B cell (primary cell): Measurements from ENCODE around the gene WWC2. TPM values are rescaled to one million over a fixed set of nuclear protein-coding genes. Genes with fewer than 3 reads are reported as not detected.

Experiments used
- ATAC-seq: fragments of 200-7000 bp; cut with Tn5 transposase; one replicate; pipeline ENCODE4 v1.10.0; 2021; ENCODE audit warnings: low read depth, mild to moderate bottlenecking, moderate number of reproducible peaks, moderate library complexity
- CTCF ChIA-PET: fragments of 350-600 bp; sonication (Branson Sonifier 250); formaldehyde crosslinking; loops from one replicate; lab custom pipeline; 2021; ENCODE audit warnings: antibody characterized with exemption, inconsistent platforms; lab: Charles Lee
- POLR2A ChIA-PET: fragments of 350-600 bp; sonication (Branson Sonifier 250); formaldehyde crosslinking; loops from one replicate; lab custom pipeline; 2021; ENCODE audit warnings: antibody characterized with exemption; lab: Charles Lee
- DNase-seq: peaks from one replicate; pipeline ENCODE4 v3.0.0; 2013
- H2AFZ ChIP-seq: 2 replicates; pipeline ENCODE4 v1.6.1; 2012; ENCODE audit warnings: mild to moderate bottlenecking, low read depth, low read length; ENCODE audit not compliant: insufficient read depth, poor library complexity, severe bottlenecking
- H3K27ac ChIP-seq, 2 donors: 1 replicate in 1 of 2; 2 replicates in 1 of 2; pipeline ENCODE4 v1.5.1; 2012 to 2013; ENCODE audit warnings: low read length in 2 of 2, mild to moderate bottlenecking in 2 of 2, moderate library complexity in 1 of 2
- H3K27me3 ChIP-seq, 4 experiments: fragments of 200-600 bp in 1 of 4; sonication (generic) in 1 of 4; replicated peaks in 1 of 4; 1 replicate in 2 of 4; 2 replicates in 2 of 4; pipeline versions ENCODE4 v1.6.1 to v1.7.0; 2013 to 2016; ENCODE audit warnings: low read length in 3 of 4, mild to moderate bottlenecking in 2 of 4, mixed read lengths in 1 of 4, moderate library complexity in 1 of 4; ENCODE audit not compliant: insufficient read depth in 4 of 4, control insufficient read depth in 3 of 4; ENCODE audit errors: control extremely low read depth in 1 of 4
- H3K36me3 ChIP-seq, 2 experiments: replicated peaks in 1 of 2; 1 replicate in 1 of 2; 2 replicates in 1 of 2; pipeline versions ENCODE4 v1.6.1 to v1.7.1; 2013; ENCODE audit warnings: low read length in 1 of 2; ENCODE audit not compliant: insufficient read depth in 2 of 2, control insufficient read depth in 1 of 2; ENCODE audit errors: control extremely low read depth in 1 of 2, extremely low read depth in 1 of 2
- H3K4me1 ChIP-seq, 2 donors: fragments of 200-600 bp in 1 of 2; sonication (generic) in 1 of 2; 1 replicate in 1 of 2; 2 replicates in 1 of 2; pipeline versions ENCODE4 v1.5.1 to v1.6.1; 2013 to 2017; ENCODE audit warnings: low read length in 2 of 2; ENCODE audit not compliant: control insufficient read depth in 2 of 2, insufficient read depth in 2 of 2
- H3K4me2 ChIP-seq: replicated peaks from 2 replicates; pipeline ENCODE3; 2012; ENCODE audit warnings: mild to moderate bottlenecking, low read depth, low read length; ENCODE audit not compliant: poor library complexity, severe bottlenecking
- H3K4me3 ChIP-seq, 5 experiments: fragments of 200-600 bp in 1 of 5; sonication (generic) in 1 of 5; 1 replicate in 3 of 5; 2 replicates in 2 of 5; pipeline versions ENCODE4 v1.5.1 to v1.7.0; 2011 to 2016; ENCODE audit warnings: low read length in 4 of 5, mild to moderate bottlenecking in 4 of 5, low read depth in 2 of 5, control low read depth in 1 of 5, moderate library complexity in 1 of 5; ENCODE audit not compliant: insufficient read depth in 1 of 5; ENCODE audit errors: control extremely low read depth in 1 of 5, extremely low read depth in 1 of 5
- H3K79me2 ChIP-seq: fragments of 200-600 bp; sonication (generic); one replicate; pipeline ENCODE4 v1.6.0; 2016; ENCODE audit warnings: low read length; ENCODE audit not compliant: control insufficient read depth, insufficient read depth
- H3K9ac ChIP-seq: fragments of 200-600 bp; sonication (generic); 2 replicates; pipeline ENCODE4 v1.6.1; 2017; ENCODE audit warnings: mild to moderate bottlenecking, low read length, moderate library complexity
- H3K9me3 ChIP-seq, 3 donors: one replicate each; pipeline versions ENCODE4 v1.6.1 to v1.7.1; 2013; ENCODE audit warnings: low read length in 2 of 3; ENCODE audit not compliant: control insufficient read depth in 2 of 3, insufficient read depth in 1 of 3; ENCODE audit errors: control extremely low read depth in 1 of 3
- H4K20me1 ChIP-seq: 2 replicates; pipeline ENCODE4 v1.6.0; 2012; ENCODE audit warnings: mild to moderate bottlenecking, low read length; ENCODE audit not compliant: insufficient read depth, control insufficient read depth, poor library complexity, severe bottlenecking
- H3K27ac Mint-ChIP-seq: one replicate; pipeline ENCODE4 v1.8.0; 2021; ENCODE audit warnings: mixed read lengths
- H3K27me3 Mint-ChIP-seq: one replicate; pipeline ENCODE4 v1.8.0; 2021; ENCODE audit warnings: mixed read lengths
- H3K4me1 Mint-ChIP-seq: one replicate; pipeline ENCODE4 v1.8.0; 2021; ENCODE audit warnings: mixed read lengths
- H3K4me3 Mint-ChIP-seq: one replicate; pipeline ENCODE4 v1.8.0; 2021; ENCODE audit warnings: mixed read lengths
- H3K9me3 Mint-ChIP-seq: one replicate; pipeline ENCODE4 v1.8.0; 2022; ENCODE audit warnings: mixed read lengths; ENCODE audit not compliant: insufficient read depth
- EZH2 ChIP-seq: IDR thresholded peaks from 2 replicates; pipeline ENCODE4 v1.6.1; 2012; ENCODE audit warnings: borderline replicate concordance, low read depth, mild to moderate bottlenecking, moderate library complexity, low read length; ENCODE audit not compliant: insufficient read depth, poor library complexity, severe bottlenecking
- WGBS: methylation state at CpG from one replicate; pipeline ENCODE4 v1.1.5; 2013; ENCODE audit warnings: missing lambda C conversion rate; ENCODE audit not compliant: insufficient coverage; 5-methylcytosine and 5-hydroxymethylcytosine counted together
- intact Hi-C: fragments of 100-400 bp; cut with micrococcal nuclease; formaldehyde crosslinking; loops from one replicate; pipeline ENCODE4 v1.10.0; 2022
- polyA plus RNA-seq: library from polyadenylated mRNA; depleted of rRNA; stranded (reverse); fragments of >200 nt; gene quantifications from 2 replicates; pipeline ENCODE4 v1.2.3, GENCODE V29; 2012
- total RNA-seq, 2 donors: library from RNA; stranded (reverse); fragments of 120-200 nt in 1 of 2; gene quantifications; 1 replicate in 1 of 2; 2 replicates in 1 of 2; pipeline versions ENCODE4 v1.2.3 to v1.2.4, GENCODE V29; 2013 to 2022
- TF ChIP-seq, protein P1 (sequence below): fragments of 200-600 bp; IDR thresholded peaks from one replicate; pipeline ENCODE4 v1.8.0; 2022; ENCODE audit warnings: antibody characterized with exemption, mild to moderate bottlenecking

WWC2 gene
- total and polyA plus RNA-seq, 2 donors (not counting 1 experiment from before 2014, with no cell fraction given), result 0.07 to 0.32 TPM

DNA sequence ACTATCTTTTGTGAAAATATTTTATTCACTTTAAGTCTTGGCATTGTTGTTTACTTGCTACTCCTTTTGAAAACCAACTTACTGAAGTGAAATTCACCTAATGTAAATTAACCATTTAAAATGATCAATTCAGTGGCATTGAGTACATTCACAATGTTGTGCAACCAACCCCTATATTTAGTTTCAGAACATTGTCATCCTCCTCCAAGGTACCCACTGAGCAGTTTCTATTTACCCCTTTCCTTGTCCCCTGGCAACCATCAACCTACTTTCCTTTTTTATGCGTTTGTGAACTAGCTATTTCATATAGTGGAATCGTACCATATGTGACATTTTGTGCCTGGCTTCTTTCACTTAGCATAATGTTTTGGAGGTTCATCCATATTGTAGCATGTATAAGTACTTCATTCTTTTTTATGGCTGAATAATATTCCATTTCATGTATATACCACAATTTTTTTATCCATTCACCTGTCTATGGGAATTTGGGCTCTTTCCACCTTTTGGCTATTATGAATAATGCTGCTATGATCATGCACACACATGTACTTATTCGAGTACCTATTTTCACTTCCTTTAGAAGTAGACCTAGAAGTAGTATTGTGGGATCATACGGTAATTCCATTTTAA is 85.0 kb downstream of the WWC2 start:
- Mint-ChIP-seq H3K27ac (no peak overlapping the region), H3K4me3 (no peak overlapping the region), H3K9me3 (no peaks in the 10 kb centered on the region), H3K27me3 (peaks cover 3% of the 10 kb centered on the region), H3K4me1 (no peaks in the 10 kb centered on the region)
- Histone ChIP-seq H3K9ac (no peak overlapping the region), H4K20me1 (no peaks in the 10 kb centered on the region), H2AFZ (no peak overlapping the region), H3K36me3 (no peaks in the 10 kb centered on the region), H3K79me2 (no peaks in the 10 kb centered on the region), H3K27ac (no peak overlapping the region), H3K4me3 (no peak overlapping the region), H3K4me1 (no peaks in the 10 kb centered on the region), H3K27me3 (no peaks in the 10 kb centered on the region), H3K4me2 (no peak overlapping the region), H3K9me3 (peaks cover 0 to 4% (median 0%) of the 10 kb centered on the region in 3 donors)
- ATAC-seq (no peak), DNase-seq (no peak)
- no CpG with 5 or more reads among the region's 4 CpGs for WGBS
- no peak for TF ChIP-seq EZH2
- TF ChIP-seq, protein P1, sequence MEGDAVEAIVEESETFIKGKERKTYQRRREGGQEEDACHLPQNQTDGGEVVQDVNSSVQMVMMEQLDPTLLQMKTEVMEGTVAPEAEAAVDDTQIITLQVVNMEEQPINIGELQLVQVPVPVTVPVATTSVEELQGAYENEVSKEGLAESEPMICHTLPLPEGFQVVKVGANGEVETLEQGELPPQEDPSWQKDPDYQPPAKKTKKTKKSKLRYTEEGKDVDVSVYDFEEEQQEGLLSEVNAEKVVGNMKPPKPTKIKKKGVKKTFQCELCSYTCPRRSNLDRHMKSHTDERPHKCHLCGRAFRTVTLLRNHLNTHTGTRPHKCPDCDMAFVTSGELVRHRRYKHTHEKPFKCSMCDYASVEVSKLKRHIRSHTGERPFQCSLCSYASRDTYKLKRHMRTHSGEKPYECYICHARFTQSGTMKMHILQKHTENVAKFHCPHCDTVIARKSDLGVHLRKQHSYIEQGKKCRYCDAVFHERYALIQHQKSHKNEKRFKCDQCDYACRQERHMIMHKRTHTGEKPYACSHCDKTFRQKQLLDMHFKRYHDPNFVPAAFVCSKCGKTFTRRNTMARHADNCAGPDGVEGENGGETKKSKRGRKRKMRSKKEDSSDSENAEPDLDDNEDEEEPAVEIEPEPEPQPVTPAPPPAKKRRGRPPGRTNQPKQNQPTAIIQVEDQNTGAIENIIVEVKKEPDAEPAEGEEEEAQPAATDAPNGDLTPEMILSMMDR, result no peak
- CTCF ChIA-PET, result no interaction called here
- intact Hi-C loops, result no loop called here
- POLR2A ChIA-PET, result no interaction called here

DNA sequence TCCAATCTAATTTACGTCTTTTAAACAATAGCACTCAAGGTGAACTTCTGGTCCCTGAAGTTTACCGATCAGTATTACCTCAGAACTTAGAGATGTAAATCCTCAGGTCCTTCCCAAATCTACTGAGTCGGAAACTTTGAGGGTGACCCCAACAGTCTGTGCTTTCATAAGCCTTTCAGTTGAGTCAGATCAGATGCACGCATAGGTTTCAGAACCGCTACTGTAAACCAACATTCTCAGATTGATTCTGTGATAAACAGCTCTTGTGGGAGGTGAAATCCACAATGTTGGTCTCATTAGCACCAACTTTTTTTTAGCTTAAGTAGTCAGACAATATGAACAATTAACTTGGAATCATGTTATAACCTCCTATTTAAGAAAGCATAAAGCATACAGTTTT is 86.0 kb downstream of the WWC2 start:
- ATAC-seq (no peak), DNase-seq (no peak)
- H3K9ac ChIP-seq, result no peak overlapping the region
- Mint-ChIP-seq H3K9me3 (no peaks in the 10 kb centered on the region), H3K4me3 (no peak overlapping the region), H3K27ac (no peak overlapping the region), H3K27me3 (peaks cover 3% of the 10 kb centered on the region), H3K4me1 (no peaks in the 10 kb centered on the region)
- ChIA-PET CTCF (no interaction called here), POLR2A (no interaction called here)
- no peak overlapping the region for H2AFZ ChIP-seq
- H3K27ac ChIP-seq, result no peak overlapping the region
- no peaks in the 10 kb centered on the region for H4K20me1 ChIP-seq
- 98% methylated on average over 3 of the region's 5 CpGs for WGBS
- peaks cover 0 to 4% (median 0%) of the 10 kb centered on the region in 3 donors for H3K9me3 ChIP-seq
- H3K4me2 ChIP-seq, result no peak overlapping the region
- H3K4me3 ChIP-seq, result no peak overlapping the region
- no peaks in the 10 kb centered on the region for H3K4me1 ChIP-seq
- H3K79me2 ChIP-seq, result no peaks in the 10 kb centered on the region
- H3K36me3 ChIP-seq, result no peaks in the 10 kb centered on the region
- TF ChIP-seq EZH2, result no peak
- TF ChIP-seq, protein P1, result no peak
- no peaks in the 10 kb centered on the region for H3K27me3 ChIP-seq
- intact Hi-C loops, result no loop called here
